ENCODE data around the gene FBXO44.

GRCh38 chr1:11712285-11712684 is 57.6 kb downstream of the FBXO44 start:
- no peak for TF ChIP-seq SUZ12 (IDR thresholded peaks at IDR 0.05; ENCODE audit: extremely low read depth, insufficient read depth, insufficient read length)
- TF ChIP-seq ZNF274 (IDR thresholded peaks at IDR 0.05; ENCODE audit: low read depth, low read length): no peak
- no peak for TF ChIP-seq YY1 (IDR thresholded peaks at IDR 0.05; ENCODE audit: insufficient read depth, insufficient read length)

All from NT2/D1 (cell line).